ENCODE results near the gene RHBDD1.

RHBDD1 gene

DNA sequence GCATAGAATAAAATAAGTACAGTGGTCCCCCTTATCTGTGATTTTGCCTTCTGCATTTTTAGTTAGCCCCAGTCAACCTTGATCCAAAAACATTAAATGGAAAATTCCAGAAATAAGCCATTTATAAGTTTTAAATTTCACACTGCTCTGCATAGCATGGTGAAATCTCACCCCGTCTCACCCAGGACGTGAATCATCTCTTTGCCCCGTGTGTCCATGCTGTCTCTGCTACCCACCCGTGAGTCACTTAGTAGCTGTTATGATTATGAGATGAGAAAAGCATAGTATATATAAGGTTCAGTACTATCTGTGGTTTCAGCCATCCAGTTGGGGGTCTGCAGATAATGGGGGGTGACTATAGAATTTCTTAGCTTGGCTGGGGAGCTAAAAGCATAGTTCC is 67.3 kb downstream of the RHBDD1 start:
- Mint-ChIP-seq H3K27ac (ENCODE audit: low read depth) (no peak overlapping the region), H3K27me3 (no peaks in the 10 kb centered on the region), H3K4me3 (no peak overlapping the region), H3K36me3 (ENCODE audit: insufficient read depth) (peaks cover 5% of the 10 kb centered on the region), H3K9me3 (no peaks in the 10 kb centered on the region), H3K4me1 (peaks cover 11% of the 10 kb centered on the region)
- ATAC-seq (replicated peaks; ENCODE audit: extremely low read depth, poor library complexity, severe bottlenecking) (no peak), DNase-seq (ENCODE audit: low spot score in 2 of 2) (no peak)

DNA sequence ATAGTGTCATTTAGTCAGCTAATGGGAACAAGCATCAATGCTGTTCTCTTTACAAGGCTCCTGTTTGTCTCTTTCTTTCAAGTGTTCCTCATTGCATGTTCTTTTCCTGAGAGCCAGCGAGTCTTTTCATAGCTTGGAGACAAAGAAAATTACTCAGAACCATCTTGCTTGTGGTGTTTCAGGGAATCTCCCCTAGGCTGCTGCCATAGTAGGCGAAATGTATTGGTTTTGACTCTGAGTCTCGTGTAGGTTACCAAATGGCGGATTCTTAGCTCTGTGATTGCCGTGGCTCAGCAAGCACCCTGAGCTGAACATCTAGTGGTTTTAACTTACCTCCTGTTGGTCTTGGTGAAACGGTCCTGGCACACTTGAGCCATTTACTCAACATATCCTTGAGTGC is 68.7 kb downstream of the RHBDD1 start:
- no peaks in the 10 kb centered on the region for H3K27me3 Mint-ChIP-seq

DNA sequence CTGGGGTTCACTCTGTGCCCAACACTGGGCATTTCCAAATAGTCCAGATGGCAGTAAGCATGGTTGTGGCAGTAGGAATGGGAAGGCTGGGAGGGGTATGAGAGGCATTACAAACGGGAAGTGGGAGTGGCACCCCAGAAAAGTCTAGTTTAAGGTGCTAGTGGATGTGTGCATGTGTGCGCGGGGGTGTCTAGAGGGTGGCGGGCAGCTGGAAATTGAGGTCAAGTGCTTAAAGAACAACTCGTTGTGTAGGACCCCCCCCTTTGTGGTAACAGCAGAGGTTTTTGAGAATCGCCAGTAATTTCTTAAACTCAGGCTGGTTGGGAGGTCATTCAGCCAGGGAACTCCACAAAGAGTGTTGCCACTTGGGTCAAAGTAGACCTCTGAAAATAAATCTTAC is 69.9 kb downstream of the RHBDD1 start:
- no peak for DNase-seq (ENCODE audit: low spot score in 2 of 2)
- Mint-ChIP-seq H3K36me3 (ENCODE audit: insufficient read depth) (peaks cover 5% of the 10 kb centered on the region), H3K4me3 (no peak overlapping the region), H3K27ac (ENCODE audit: low read depth) (no peak overlapping the region), H3K4me1 (peaks cover 11% of the 10 kb centered on the region), H3K27me3 (no peaks in the 10 kb centered on the region), H3K9me3 (no peaks in the 10 kb centered on the region)
- ATAC-seq (replicated peaks; ENCODE audit: extremely low read depth, poor library complexity, severe bottlenecking), result no peak

More for the DNA sequence above, 68.7 kb downstream of the RHBDD1 start:
- Mint-ChIP-seq H3K4me1 (peaks cover 11% of the 10 kb centered on the region), H3K36me3 (ENCODE audit: insufficient read depth) (peaks cover 5% of the 10 kb centered on the region), H3K9me3 (no peaks in the 10 kb centered on the region), H3K4me3 (no peak overlapping the region), H3K27ac (ENCODE audit: low read depth) (no peak overlapping the region)
- no peak for ATAC-seq (replicated peaks; ENCODE audit: extremely low read depth, poor library complexity, severe bottlenecking)
- no peak for DNase-seq (ENCODE audit: low spot score in 2 of 2)

DNA sequence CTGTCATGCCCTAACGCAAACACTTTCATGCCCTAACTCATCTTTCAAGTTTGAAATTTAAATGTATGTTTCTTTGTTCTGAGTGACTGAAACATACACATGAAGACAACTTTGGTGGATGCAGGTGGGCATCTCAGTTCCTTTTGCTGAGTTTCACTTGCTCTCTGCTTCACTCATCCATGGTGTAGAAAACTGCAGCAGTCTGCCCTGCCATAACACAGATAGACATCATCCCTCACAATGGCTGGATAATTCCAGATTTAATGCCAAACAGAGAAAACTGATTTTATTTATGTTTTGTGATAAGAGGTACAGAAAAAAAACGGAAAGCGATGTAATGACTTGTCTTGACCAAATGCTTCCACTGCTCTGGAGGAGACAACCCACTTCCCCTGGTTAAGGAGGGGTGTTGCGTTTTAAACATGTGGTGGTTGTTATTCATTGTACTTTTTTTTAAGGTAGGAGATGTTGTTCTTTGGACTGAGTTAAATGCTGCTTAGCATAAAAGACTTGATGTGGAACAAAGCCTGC is 70.4 kb downstream of the RHBDD1 start:
- Mint-ChIP-seq H3K27ac (ENCODE audit: low read depth) (no peak overlapping the region), H3K4me3 (no peak overlapping the region), H3K27me3 (no peaks in the 10 kb centered on the region), H3K4me1 (peaks cover 11% of the 10 kb centered on the region), H3K9me3 (no peaks in the 10 kb centered on the region), H3K36me3 (ENCODE audit: insufficient read depth) (peaks cover 5% of the 10 kb centered on the region)
- ATAC-seq (replicated peaks; ENCODE audit: extremely low read depth, poor library complexity, severe bottlenecking) (no peak), DNase-seq (ENCODE audit: low spot score in 2 of 2) (no peak)

DNA sequence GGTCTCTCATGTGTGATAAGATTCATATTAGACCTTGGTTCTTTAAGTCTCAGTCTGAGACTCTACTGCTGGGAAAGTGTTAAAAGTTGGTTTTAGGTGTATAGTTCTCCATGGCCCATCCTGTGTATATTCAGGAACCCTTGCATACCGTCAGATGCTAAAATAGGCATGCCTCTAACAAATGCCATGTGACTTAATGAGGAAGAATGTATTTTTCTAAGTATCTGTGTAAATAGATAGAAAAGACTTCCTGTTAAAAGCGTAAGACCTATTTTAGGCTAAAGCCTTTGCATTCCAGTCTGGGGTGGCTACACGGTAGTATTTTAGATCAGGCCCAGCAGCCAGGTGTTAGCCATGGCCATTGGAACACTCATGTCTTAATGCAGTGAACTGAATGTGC is 73.3 kb downstream of the RHBDD1 start:
- no peak overlapping the region for H3K27ac Mint-ChIP-seq (ENCODE audit: low read depth)
- no peak for ATAC-seq (replicated peaks; ENCODE audit: extremely low read depth, poor library complexity, severe bottlenecking)

DNA sequence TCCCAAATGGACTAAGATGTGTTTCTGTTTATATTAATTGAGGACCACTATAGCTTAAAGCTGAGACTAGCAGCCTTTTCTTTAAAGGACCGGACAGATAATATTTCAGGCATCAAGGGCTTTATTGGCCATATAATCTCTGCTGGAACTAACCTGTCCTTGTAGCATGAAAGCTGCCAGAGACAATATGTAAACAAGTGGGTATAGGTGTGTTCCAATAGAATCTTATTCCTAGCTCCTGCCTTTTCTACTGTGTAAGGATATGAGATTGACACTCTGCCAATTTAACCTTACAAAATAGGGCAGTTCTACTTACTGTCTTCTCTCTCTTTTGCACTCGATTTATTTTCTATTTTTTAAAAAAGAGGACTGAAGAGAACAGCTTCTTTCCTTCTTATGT is 74.0 kb downstream of the RHBDD1 start:
- H3K27ac Mint-ChIP-seq (ENCODE audit: low read depth), result no peak overlapping the region
- H3K4me3 Mint-ChIP-seq, result no peak overlapping the region
- no peaks in the 10 kb centered on the region for H3K4me1 Mint-ChIP-seq
- ATAC-seq (replicated peaks; ENCODE audit: extremely low read depth, poor library complexity, severe bottlenecking) (no peak), DNase-seq (ENCODE audit: low spot score in 2 of 2) (no peak)
- H3K9me3 Mint-ChIP-seq, result no peaks in the 10 kb centered on the region
- H3K27me3 Mint-ChIP-seq, result no peaks in the 10 kb centered on the region
- H3K36me3 Mint-ChIP-seq (ENCODE audit: insufficient read depth), result peaks cover 5% of the 10 kb centered on the region

More for the DNA sequence above, 73.3 kb downstream of the RHBDD1 start:
- Mint-ChIP-seq H3K4me3 (no peak overlapping the region), H3K4me1 (no peaks in the 10 kb centered on the region), H3K36me3 (ENCODE audit: insufficient read depth) (peaks cover 5% of the 10 kb centered on the region), H3K9me3 (no peaks in the 10 kb centered on the region), H3K27me3 (no peaks in the 10 kb centered on the region)
- DNase-seq (ENCODE audit: low spot score in 2 of 2), result no peak

DNA sequence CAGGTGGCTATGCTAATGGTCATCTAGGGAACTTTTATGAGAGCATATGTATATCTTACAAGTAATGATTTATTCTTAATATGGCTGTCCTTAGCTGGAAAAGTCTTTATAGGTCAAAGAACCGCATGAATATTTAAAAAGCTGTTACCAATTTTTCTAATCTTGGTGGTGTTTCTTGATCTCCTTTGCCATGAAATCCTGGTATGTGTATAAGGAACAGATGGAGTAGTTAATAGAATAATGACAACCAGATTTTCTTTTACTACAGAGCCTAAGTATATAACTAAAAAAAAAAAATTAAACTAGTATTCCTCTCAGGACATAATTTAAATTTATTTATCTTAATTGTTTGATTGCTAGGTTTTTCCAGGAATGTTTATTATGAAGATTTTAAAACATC is 74.5 kb downstream of the RHBDD1 start:
- H3K4me1 Mint-ChIP-seq, result no peaks in the 10 kb centered on the region

DNA sequence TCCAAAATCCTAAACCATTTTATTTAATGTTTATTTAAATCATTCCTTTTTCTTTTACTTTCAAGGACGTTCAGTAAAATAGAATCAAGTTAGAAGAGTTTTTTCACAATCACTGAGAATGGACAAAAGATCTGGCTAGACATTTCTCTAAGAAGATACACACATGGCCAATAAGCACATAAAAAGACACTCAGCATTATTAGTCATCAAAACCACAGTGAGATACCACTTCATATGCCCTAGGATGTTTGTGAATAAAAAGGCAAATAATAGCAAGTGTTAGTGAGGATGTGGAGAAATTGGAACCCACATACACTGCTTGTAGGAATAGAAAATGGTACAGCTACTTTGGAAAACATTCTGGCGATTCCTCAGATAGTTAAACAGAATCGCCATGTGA is 76.1 kb downstream of the RHBDD1 start:
- Mint-ChIP-seq H3K27me3 (no peaks in the 10 kb centered on the region), H3K9me3 (no peaks in the 10 kb centered on the region), H3K36me3 (ENCODE audit: insufficient read depth) (peaks cover 5% of the 10 kb centered on the region), H3K27ac (ENCODE audit: low read depth) (no peak overlapping the region), H3K4me3 (no peak overlapping the region), H3K4me1 (peaks cover 6% of the 10 kb centered on the region)
- ATAC-seq (replicated peaks; ENCODE audit: extremely low read depth, poor library complexity, severe bottlenecking) (no peak), DNase-seq (ENCODE audit: low spot score in 2 of 2) (no peak)

More for the DNA sequence above, 74.5 kb downstream of the RHBDD1 start:
- Mint-ChIP-seq H3K27me3 (no peaks in the 10 kb centered on the region), H3K36me3 (ENCODE audit: insufficient read depth) (peaks cover 5% of the 10 kb centered on the region), H3K9me3 (no peaks in the 10 kb centered on the region), H3K27ac (ENCODE audit: low read depth) (no peak overlapping the region), H3K4me3 (no peak overlapping the region)
- ATAC-seq (replicated peaks; ENCODE audit: extremely low read depth, poor library complexity, severe bottlenecking), result no peak
- no peak for DNase-seq (ENCODE audit: low spot score in 2 of 2)

- Mint-ChIP-seq H3K9me3 (no peaks in the 10 kb centered on the region), H3K27ac (ENCODE audit: low read depth) (no peak overlapping the region), H3K36me3 (ENCODE audit: insufficient read depth) (peaks cover 3% of the 10 kb centered on the region), H3K4me3 (no peak overlapping the region), H3K27me3 (no peaks in the 10 kb centered on the region), H3K4me1 (peaks cover 6% of the 10 kb centered on the region)
- DNase-seq (ENCODE audit: low spot score in 2 of 2) (no peak), ATAC-seq (replicated peaks; ENCODE audit: extremely low read depth, poor library complexity, severe bottlenecking) (no peak)
Measured at GRCh38 chr2:226913641-226914040, 77.8 kb downstream of the RHBDD1 start.

DNA sequence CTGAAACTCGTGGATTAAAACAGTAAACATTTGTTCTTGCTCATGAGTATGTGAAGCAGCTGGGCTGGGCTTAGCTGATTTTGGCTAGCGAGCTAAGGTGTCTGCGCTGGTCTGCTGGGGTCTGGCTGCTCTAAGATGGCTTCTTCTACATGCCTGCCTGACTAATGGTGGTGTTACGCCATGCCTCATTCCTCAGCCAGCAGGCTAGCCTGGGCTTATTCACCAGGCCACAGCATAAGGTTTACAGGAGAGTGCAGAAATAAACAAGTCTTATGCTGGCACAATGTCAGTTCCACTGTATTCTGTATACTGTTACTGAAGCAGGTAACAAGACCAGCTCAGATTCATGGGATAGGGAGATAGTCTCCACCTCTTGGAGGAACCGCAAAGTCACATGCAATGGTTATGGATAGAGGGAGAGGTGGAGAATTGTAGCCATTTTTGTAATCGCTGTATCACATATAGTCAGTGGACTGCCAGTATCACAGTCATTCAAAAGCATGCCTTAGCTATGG is 80.0 kb downstream of the RHBDD1 start:
- Mint-ChIP-seq H3K27ac (ENCODE audit: low read depth) (peak overlapping the region; percentile 20), H3K4me1 (peaks cover 11% of the 10 kb centered on the region), H3K36me3 (ENCODE audit: insufficient read depth) (peaks cover 3% of the 10 kb centered on the region), H3K9me3 (no peaks in the 10 kb centered on the region), H3K4me3 (no peak overlapping the region), H3K27me3 (no peaks in the 10 kb centered on the region)
- DNase-seq (ENCODE audit: low spot score in 2 of 2) (no peak), ATAC-seq (replicated peaks; ENCODE audit: extremely low read depth, poor library complexity, severe bottlenecking) (no peak)

GRCh38 chr2:226916669-226917068 is 80.8 kb downstream of the RHBDD1 start:
- H3K4me3 Mint-ChIP-seq, result no peak overlapping the region
- peak overlapping the region; percentile 20 for H3K27ac Mint-ChIP-seq (ENCODE audit: low read depth)
- no peaks in the 10 kb centered on the region for H3K9me3 Mint-ChIP-seq
- ATAC-seq (replicated peaks; ENCODE audit: extremely low read depth, poor library complexity, severe bottlenecking) (no peak), DNase-seq (ENCODE audit: low spot score in 2 of 2) (no peak)
- peaks cover 3% of the 10 kb centered on the region for H3K36me3 Mint-ChIP-seq (ENCODE audit: insufficient read depth)
- H3K27me3 Mint-ChIP-seq, result no peaks in the 10 kb centered on the region
- H3K4me1 Mint-ChIP-seq, result peaks cover 18% of the 10 kb centered on the region

DNA sequence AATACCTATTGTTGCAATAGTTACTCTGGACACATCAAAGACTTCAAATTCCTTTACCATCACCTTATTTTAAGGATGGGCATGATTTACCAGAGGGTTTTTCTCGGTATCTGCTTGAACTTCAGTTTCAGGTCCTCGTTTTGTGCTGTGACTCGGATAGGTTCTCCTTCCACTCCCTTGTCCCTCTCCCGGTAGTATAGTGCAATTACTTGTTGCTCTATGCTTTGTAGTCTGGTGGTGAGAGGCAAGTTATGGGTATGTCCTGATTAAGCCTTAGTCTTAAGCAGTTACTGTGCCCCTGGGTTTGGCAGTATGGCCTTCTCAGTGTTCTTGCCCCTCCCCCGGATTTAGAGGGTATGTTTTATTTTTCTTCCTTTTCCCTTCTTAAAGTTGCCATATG is 96.6 kb downstream of the RHBDD1 start:
- no peaks in the 10 kb centered on the region for H3K9me3 Mint-ChIP-seq
- no peaks in the 10 kb centered on the region for H3K27me3 Mint-ChIP-seq
- no peak overlapping the region for H3K27ac Mint-ChIP-seq (ENCODE audit: low read depth)
- no peak overlapping the region for H3K4me3 Mint-ChIP-seq
- H3K4me1 Mint-ChIP-seq, result peaks cover 11% of the 10 kb centered on the region
- DNase-seq (ENCODE audit: low spot score in 2 of 2) (no peak), ATAC-seq (replicated peaks; ENCODE audit: extremely low read depth, poor library complexity, severe bottlenecking) (no peak)
- H3K36me3 Mint-ChIP-seq (ENCODE audit: insufficient read depth), result peaks cover 2% of the 10 kb centered on the region

GRCh38 chr2:226934546-226935201 is 98.8 kb downstream of the RHBDD1 start:
- ATAC-seq (replicated peaks; ENCODE audit: extremely low read depth, poor library complexity, severe bottlenecking) (no peak), DNase-seq (ENCODE audit: low spot score in 2 of 2) (no peak)
- Mint-ChIP-seq H3K9me3 (no peaks in the 10 kb centered on the region), H3K36me3 (ENCODE audit: insufficient read depth) (peaks cover 2% of the 10 kb centered on the region), H3K4me1 (peaks cover 11% of the 10 kb centered on the region), H3K27ac (ENCODE audit: low read depth) (no peak overlapping the region), H3K27me3 (no peaks in the 10 kb centered on the region), H3K4me3 (no peak overlapping the region)

Data from central memory CD8-positive, alpha-beta T cell (primary cell).